ENCODE data around the gene RMND1. TPM values are rescaled to one million over a fixed set of nuclear protein-coding genes. Genes with fewer than 3 reads are reported as not detected.
A peak's percentile ranks its signal among the peaks of the same experiment; 100 is the strongest.
"Not testable (repeated sequence)": the region's sequence is repeated elsewhere in the genome, so short reads cannot be mapped to it uniquely, and the experiment has no call there.

RMND1 gene
- total RNA-seq, 1 experiment from 2014 or later = 27.0 TPM

GRCh38 chr6:151451417-151451949, 443 bp downstream of the RMND1 start:
- Histone ChIP-seq H3K9ac (ENCODE audit: extremely low read depth, insufficient read length, low read length) (peak overlapping the region; percentile 92), H2BK12ac (ENCODE audit: insufficient read length, low read depth, low read length) (no peak overlapping the region), H3K23me2 (ENCODE audit: insufficient read length, low read depth, low read length, poor library complexity, severe bottlenecking) (peaks cover 11% of the 10 kb centered on the region), H3K4ac (ENCODE audit: low read depth, low read length) (no peak overlapping the region), H2BK5ac (ENCODE audit: insufficient read length, low read length) (no peak overlapping the region), H2AK5ac (ENCODE audit: insufficient read length, low read length) (no peak overlapping the region), H3K27me3 (ENCODE audit: insufficient read depth, low read length) (no peaks in the 10 kb centered on the region), H4K91ac (ENCODE audit: insufficient read length, low read depth, low read length) (no peak overlapping the region), H2AFZ (ENCODE audit: low read length) (no peak overlapping the region), H3K18ac (ENCODE audit: insufficient read length, low read depth, low read length) (peak overlapping the region; percentile 50), H2BK120ac (ENCODE audit: low read depth, low read length, poor library complexity, severe bottlenecking) (no peak overlapping the region), H3K27ac (ENCODE audit: insufficient read length, low read depth, low read length) (peak overlapping the region; percentile 56), H3K9me3 (ENCODE audit: control insufficient read depth, low read depth, low read length) (no peaks in the 10 kb centered on the region), H4K5ac (ENCODE audit: insufficient read length, low read depth, low read length) (no peak overlapping the region), H3K23ac (ENCODE audit: insufficient read length, low read depth, low read length) (no peak overlapping the region), H3K79me1 (ENCODE audit: insufficient read depth, low read depth, low read length, poor library complexity, severe bottlenecking) (peaks cover 5% of the 10 kb centered on the region), H3K4me2 (ENCODE audit: insufficient read depth, insufficient read length, low read length) (peak overlapping the region; percentile 71), H3K4me1 (ENCODE audit: insufficient read depth, low read length) (no peaks in the 10 kb centered on the region), H4K8ac (replicated peaks; ENCODE audit: insufficient read length, low read depth, low read length) (no peak overlapping the region), H2BK20ac (ENCODE audit: low read depth, low read length, poor library complexity, severe bottlenecking) (no peak overlapping the region), H4K20me1 (ENCODE audit: control insufficient read depth, insufficient read depth, insufficient read length) (no peaks in the 10 kb centered on the region), H3K14ac (ENCODE audit: insufficient read depth, low read length) (peak overlapping the region; percentile 49), H3T11ph (ENCODE audit: low read length) (no peak overlapping the region), H3K56ac (ENCODE audit: insufficient read length, low read depth, low read length) (no peak overlapping the region), H3K79me2 (ENCODE audit: insufficient read depth, low read length) (peaks cover 13% of the 10 kb centered on the region; the same call in 1 of the 2 replicates), H2BK15ac (ENCODE audit: low read depth, low read length) (no peak overlapping the region)
- Mint-ChIP-seq H3K27me3 (ENCODE audit: low read depth) (peaks cover 1% of the 10 kb centered on the region; the same call in 1 of the 2 replicates), H3K4me3 (peak overlapping the region; percentile 97 to 98), H3K9me3 (peaks cover 1 to 4% of the 10 kb centered on the region in 2 experiments; a peak in 3 of 5 replicates), H3K36me3 (ENCODE audit: insufficient read depth in 1 of 3, low read depth in 3 of 3) (peaks cover 3 to 16% (median 14%) of the 10 kb centered on the region in 3 experiments; a peak in 5 of 7 replicates), H3K27ac (peak overlapping the region; percentile 97 to 99 (median 99)), H3K4me1 (peaks cover 25 to 36% of the 10 kb centered on the region in 2 experiments)
- no CpG with 5 or more reads among the region's 22 CpGs for WGBS (ENCODE audit: extremely low coverage, insufficient read length, low lambda C conversion rate)
- DNase-seq = no peak
- no peak for TF ChIP-seq CTCF (conservative IDR thresholded peaks at IDR 0.05)

- not testable (repeated sequence) for H3K27ac ChIP-seq (ENCODE audit: insufficient read length, low read depth, low read length); H3K23ac ChIP-seq (ENCODE audit: insufficient read length, low read depth, low read length); H4K5ac ChIP-seq (ENCODE audit: insufficient read length, low read depth, low read length); H3K4ac ChIP-seq (ENCODE audit: low read depth, low read length); H3T11ph ChIP-seq (ENCODE audit: low read length); H3K27me3 Mint-ChIP-seq (ENCODE audit: low read depth); H4K20me1 ChIP-seq (ENCODE audit: control insufficient read depth, insufficient read depth, insufficient read length); H3K4me1 ChIP-seq (ENCODE audit: insufficient read depth, low read length); H2AFZ ChIP-seq (ENCODE audit: low read length); H4K8ac ChIP-seq (replicated peaks; ENCODE audit: insufficient read length, low read depth, low read length); H3K79me1 ChIP-seq (ENCODE audit: insufficient read depth, low read depth, low read length, poor library complexity, severe bottlenecking); H3K9me3 ChIP-seq (ENCODE audit: control insufficient read depth, low read depth, low read length); H3K14ac ChIP-seq (ENCODE audit: insufficient read depth, low read length); H3K27me3 ChIP-seq (ENCODE audit: insufficient read depth, low read length); H2AK5ac ChIP-seq (ENCODE audit: insufficient read length, low read length); H4K91ac ChIP-seq (ENCODE audit: insufficient read length, low read depth, low read length); H2BK20ac ChIP-seq (ENCODE audit: low read depth, low read length, poor library complexity, severe bottlenecking); H2BK15ac ChIP-seq (ENCODE audit: low read depth, low read length); H3K18ac ChIP-seq (ENCODE audit: insufficient read length, low read depth, low read length); H3K9me3 Mint-ChIP-seq; DNase-seq; H2BK120ac ChIP-seq (ENCODE audit: low read depth, low read length, poor library complexity, severe bottlenecking); H3K56ac ChIP-seq (ENCODE audit: insufficient read length, low read depth, low read length); H2BK5ac ChIP-seq (ENCODE audit: insufficient read length, low read length); H2BK12ac ChIP-seq (ENCODE audit: insufficient read length, low read depth, low read length)
- H3K79me2 ChIP-seq (ENCODE audit: insufficient read depth, low read length) = peaks cover 14% of the 10 kb centered on the region; the same call in 1 of the 2 replicates
- peaks cover 23 to 30% of the 10 kb centered on the region in 2 experiments for H3K4me1 Mint-ChIP-seq
- H3K4me2 ChIP-seq (ENCODE audit: insufficient read depth, insufficient read length, low read length) = peak overlapping the region; percentile 71
- H3K4me3 Mint-ChIP-seq = peak overlapping the region; percentile 97 to 98
- H3K36me3 Mint-ChIP-seq (ENCODE audit: insufficient read depth in 1 of 3, low read depth in 3 of 3) = peaks cover 3 to 17% (median 14%) of the 10 kb centered on the region in 3 experiments; a peak in 5 of 7 replicates
- peaks cover 11% of the 10 kb centered on the region for H3K23me2 ChIP-seq (ENCODE audit: insufficient read length, low read depth, low read length, poor library complexity, severe bottlenecking)
- peak overlapping the region; percentile 92 for H3K9ac ChIP-seq (ENCODE audit: extremely low read depth, insufficient read length, low read length)
- WGBS (ENCODE audit: extremely low coverage, insufficient read length, low lambda C conversion rate) = no CpG with 5 or more reads among the region's 6 CpGs
- H3K27ac Mint-ChIP-seq = peak overlapping the region; percentile 97 to 99 (median 99); a peak in 4 of 7 replicates
These were observed 998 bp downstream of the RMND1 start for GRCh38 chr6:151450928-151451327.

All from H9 (cell line).